Activated T-helper 17 cell treated with anti-CD3 and anti-CD28 coated beads, Interleukin-2, amount 50 U/mL, for 72 hours (primary cell): ENCODE results near the gene HRC. TPM values are rescaled to one million over a fixed set of nuclear protein-coding genes. Genes with fewer than 3 reads are reported as not detected.

Source experiments
- ATAC-seq: fragments of 150-1000 bp; cut with Tn5 transposase; replicated peaks from 2 replicates; pipeline ENCODE4 v1.10.0; 2021; ENCODE audit warnings: mild to moderate bottlenecking, moderate library complexity
- H3K27ac Mint-ChIP-seq: one replicate; pipeline ENCODE4 v1.8.0; 2022; ENCODE audit warnings: mixed read lengths
- H3K27me3 Mint-ChIP-seq: one replicate; pipeline ENCODE4 v1.8.0; 2022; ENCODE audit warnings: mixed read lengths
- H3K36me3 Mint-ChIP-seq: one replicate; pipeline ENCODE4 v1.8.0; 2022; ENCODE audit warnings: low read depth, mild to moderate bottlenecking, mixed read lengths
- H3K4me1 Mint-ChIP-seq: one replicate; pipeline ENCODE4 v1.8.0; 2022; ENCODE audit warnings: mixed read lengths
- H3K4me3 Mint-ChIP-seq: one replicate; pipeline ENCODE4 v1.8.0; 2022; ENCODE audit warnings: mild to moderate bottlenecking, mixed read lengths
- H3K9me3 Mint-ChIP-seq: one replicate; pipeline ENCODE4 v1.8.0; 2022; ENCODE audit warnings: mixed read lengths
- total RNA-seq, 2 donors: library from RNA; stranded (reverse); gene quantifications; one replicate each; pipeline ENCODE4 v1.2.3, GENCODE V29; 2022

The HRC gene
- total RNA-seq, 2 donors from 2014 or later, result not detected

- H3K36me3 Mint-ChIP-seq, result peaks cover 65% of the 10 kb centered on the region
- no peak overlapping the region for H3K4me3 Mint-ChIP-seq
- peaks cover 16% of the 10 kb centered on the region for H3K4me1 Mint-ChIP-seq
- peak; percentile 73 for ATAC-seq
- no peaks in the 10 kb centered on the region for H3K9me3 Mint-ChIP-seq
- H3K27me3 Mint-ChIP-seq, result no peaks in the 10 kb centered on the region
- no peak overlapping the region for H3K27ac Mint-ChIP-seq
Observed at GRCh38 chr19:49106648-49107135, 48.5 kb downstream of the HRC start.

GRCh38 chr19:49104229-49104864 lies 50.8 kb downstream of the HRC start:
- peak overlapping the region; percentile 54 for H3K27ac Mint-ChIP-seq
- no peaks in the 10 kb centered on the region for H3K9me3 Mint-ChIP-seq
- peaks cover 84% of the 10 kb centered on the region for H3K36me3 Mint-ChIP-seq
- H3K27me3 Mint-ChIP-seq, result no peaks in the 10 kb centered on the region
- H3K4me1 Mint-ChIP-seq, result peaks cover 20% of the 10 kb centered on the region
- H3K4me3 Mint-ChIP-seq, result no peak overlapping the region
- ATAC-seq, result no peak

DNA sequence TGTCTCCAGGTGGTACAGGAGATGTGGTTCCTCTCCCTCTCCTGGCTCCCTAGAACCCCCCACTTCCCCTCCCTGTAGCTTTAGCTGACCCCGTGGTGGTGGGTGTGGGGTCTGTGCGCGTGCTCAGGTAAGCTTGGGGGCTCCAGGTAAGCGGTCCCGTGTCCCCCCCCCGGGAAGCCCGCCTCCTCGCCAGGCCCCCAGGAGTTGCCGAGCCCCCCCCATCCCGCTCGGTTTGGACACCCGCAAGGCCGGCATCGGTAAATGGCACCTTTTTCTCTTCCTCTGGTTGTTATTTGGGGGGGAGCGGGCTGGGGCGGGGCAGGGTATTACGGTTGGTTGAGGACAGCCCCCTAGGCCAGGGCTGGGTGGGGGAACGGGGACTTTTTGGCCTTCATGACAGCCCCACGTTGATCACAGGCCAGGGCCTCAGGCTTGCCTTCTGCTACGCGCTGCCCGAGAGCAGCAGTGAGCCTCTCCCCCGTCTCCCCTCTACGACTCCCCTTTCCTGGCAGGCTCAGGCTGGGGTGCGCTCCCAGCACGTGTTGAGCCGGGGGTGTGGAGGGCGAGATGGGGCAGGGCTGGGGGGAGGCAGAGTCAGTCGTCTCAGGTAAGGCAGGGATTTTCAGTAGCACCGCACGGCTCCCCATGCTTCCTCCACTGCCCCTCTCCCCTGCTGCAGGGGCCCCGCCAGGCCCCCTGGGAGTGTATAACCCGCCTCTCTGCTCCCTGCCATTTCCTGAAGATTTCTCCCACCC lies 51.7 kb downstream of the HRC start:
- peaks cover 14% of the 10 kb centered on the region for H3K4me1 Mint-ChIP-seq
- ATAC-seq, result no peak
- no peak overlapping the region for H3K27ac Mint-ChIP-seq
- no peaks in the 10 kb centered on the region for H3K9me3 Mint-ChIP-seq
- H3K27me3 Mint-ChIP-seq, result no peaks in the 10 kb centered on the region
- peaks cover 84% of the 10 kb centered on the region for H3K36me3 Mint-ChIP-seq
- H3K4me3 Mint-ChIP-seq, result no peak overlapping the region

- Mint-ChIP-seq H3K36me3 (peaks cover 87% of the 10 kb centered on the region), H3K4me1 (peaks cover 14% of the 10 kb centered on the region), H3K27me3 (no peaks in the 10 kb centered on the region), H3K9me3 (no peaks in the 10 kb centered on the region), H3K4me3 (no peak overlapping the region), H3K27ac (no peak overlapping the region)
- no peak for ATAC-seq
Observed at GRCh38 chr19:49102303-49102702, 52.9 kb downstream of the HRC start.

Other genes with a start within 250 kb of the HRC start
- 1 to 10 TPM; 1.2 to 3.8 TPM for gene DHDH, start 221.7 kb downstream of the HRC start, total RNA-seq
- gene BAX, start 200.5 kb downstream of the HRC start, total RNA-seq, result 100 to 1,000 TPM; 286 to 464 TPM
- gene FTL, start 190.1 kb downstream of the HRC start, total RNA-seq, result 1,000 to 10,000 TPM; 1,320 to 1,710 TPM
- 10 to 100 TPM; 50.8 to 99.9 TPM for gene GYS1, start 162.1 kb downstream of the HRC start, total RNA-seq
- gene RUVBL2, start 161.5 kb downstream of the HRC start, total RNA-seq, result 100 to 1,000 TPM; 100 to 166 TPM
- not detected for gene LHB, start 138.3 kb downstream of the HRC start, total RNA-seq
- not detected for gene CGB3, start 131.1 kb downstream of the HRC start, total RNA-seq
- not detected for gene CGB2, start 123.5 kb downstream of the HRC start, total RNA-seq
- not detected for gene CGB1, start 118.5 kb downstream of the HRC start, total RNA-seq
- not detected for gene CGB5, start 111.5 kb downstream of the HRC start, total RNA-seq
- gene CGB8, start 106.3 kb downstream of the HRC start, total RNA-seq, result not detected
- under 1 TPM in 1 of 2 donors, not detected in 1; 0.32 TPM for gene CGB7, start 97.6 kb downstream of the HRC start, total RNA-seq
- gene NTF4, start 90.6 kb downstream of the HRC start, total RNA-seq, result not detected
- gene KCNA7, start 82.7 kb downstream of the HRC start, total RNA-seq, result not detected
- 100 to 1,000 TPM; 114 to 204 TPM for gene SNRNP70, start 69.9 kb downstream of the HRC start, total RNA-seq
- 1 to 10 TPM; 4.1 to 4.7 TPM for gene LIN7B, start 41.0 kb downstream of the HRC start, total RNA-seq
- gene C19orf73, start 36.3 kb downstream of the HRC start, total RNA-seq, result 1 to 10 TPM in 1 of 2 donors, under 1 TPM in 1; 0.50 to 1.3 TPM
- gene PPFIA3, start 35.9 kb downstream of the HRC start, total RNA-seq, result 1 to 10 TPM; 3.6 to 3.9 TPM
- under 1 TPM in 1 of 2 donors, not detected in 1; 0.52 TPM for gene TRPM4, start 2.4 kb upstream of the HRC start, total RNA-seq
- 1 to 10 TPM; 1.1 to 1.4 TPM for gene SLC6A16, start 169.8 kb upstream of the HRC start, total RNA-seq
- gene CD37, start 180.0 kb upstream of the HRC start, total RNA-seq, result 100 to 1,000 TPM; 125 to 168 TPM
- under 1 TPM in 1 of 2 donors, not detected in 1; 0.16 TPM for gene TEAD2, start 207.0 kb upstream of the HRC start, total RNA-seq
- gene DKKL1, start 208.5 kb upstream of the HRC start, total RNA-seq, result not detected
- gene KASH5, start 232.9 kb upstream of the HRC start, total RNA-seq, result 1 to 10 TPM in 1 of 2 donors, not detected in 1; 1.1 TPM